Measurements from ENCODE around the gene ARMC12.

- TF ChIP-seq EZH2 (IDR thresholded peaks at IDR 0.05; ENCODE audit: borderline replicate concordance, low read length) (no peak), CTCF (conservative IDR thresholded peaks at IDR 0.05 in 1 of 2, IDR thresholded peaks at IDR 0.05 in 1 of 2; ENCODE audit: extremely low read depth in 1 of 2, insufficient read depth in 1 of 2, low read depth in 1 of 2, low read length in 2 of 2) (no peak)
These were observed 49.4 kb downstream of the ARMC12 start for GRCh38 chr6:35786272-35786671.
